Body of pancreas (tissue), 4 donors: ENCODE results near the gene LDLRAD4. TPM values are rescaled to one million over a fixed set of nuclear protein-coding genes. Genes with fewer than 3 reads are reported as not detected.

Source experiments
- ATAC-seq: fragments of 150-250 bp; one replicate; pipeline ENCODE4 v1.9.1; 2016
- DNase-seq, 4 donors: peaks; one replicate each; pipeline ENCODE4 v3.0.0-alpha.2; 2019
- H3K27ac ChIP-seq, 4 donors: fragments of 200-600 bp; sonication (generic); 1 replicate in 3 of 4; 2 replicates in 1 of 4; pipeline versions ENCODE4 v1.5.1 to v1.6.1; 2016 to 2019; ENCODE audit warnings: mild to moderate bottlenecking in 1 of 4, mixed read lengths in 1 of 4, moderate library complexity in 1 of 4
- H3K27me3 ChIP-seq, 2 donors: fragments of 200-600 bp; sonication (generic); one replicate each; pipeline ENCODE4 v1.6.0; 2016; ENCODE audit warnings: mild to moderate bottlenecking in 1 of 2
- H3K36me3 ChIP-seq, 2 donors: fragments of 200-600 bp; sonication (generic); replicated peaks in 1 of 2; 2 replicates each; pipeline ENCODE4 v1.5.1; 2016; ENCODE audit warnings: low read depth in 2 of 2; ENCODE audit not compliant: insufficient read depth in 1 of 2
- H3K4me1 ChIP-seq: fragments of 200-600 bp; sonication (generic); one replicate; pipeline ENCODE4 v1.6.0; 2016
- H3K4me3 ChIP-seq, 2 donors: fragments of 200-600 bp; sonication (generic); 1 replicate in 1 of 2; 2 replicates in 1 of 2; pipeline ENCODE4 v1.5.1; 2016 to 2019
- H3K9me3 ChIP-seq, 3 donors: fragments of 200-600 bp; sonication (generic); 1 replicate in 2 of 3; 2 replicates in 1 of 3; pipeline ENCODE4 v1.5.1; 2016
- POLR2A ChIP-seq, 3 donors: fragments of 450-650 bp; IDR thresholded peaks; one replicate each; pipeline ENCODE4 v1.6.1; 2016; ENCODE audit warnings: antibody characterized with exemption in 3 of 3, mild to moderate bottlenecking in 2 of 3
- WGBS, 2 donors: methylation state at CpG; one replicate each; pipeline ENCODE4 v1.1.5; 2017; 5-methylcytosine and 5-hydroxymethylcytosine counted together
- intact Hi-C: fragments of 100-400 bp; cut with DNase I; formaldehyde crosslinking; loops from one replicate; pipeline ENCODE4 v1.15.1; 2023
- microRNA-seq, 2 donors: library from miRNA; unstranded; fragments of <30 nt; microRNA quantifications; one replicate each; pipeline ENCODE4, GENCODE V29; 2016; ENCODE audit warnings: borderline number of aligned reads in 2 of 2, borderline replicate concordance in 2 of 2
- small RNA-seq: library from RNA; depleted of rRNA; stranded (forward); fragments of <200 nt; gene quantifications from one replicate; pipeline ENCODE3, GENCODE V24; 2016
- total RNA-seq, 2 donors: library from RNA; depleted of rRNA; stranded (reverse); fragments of >200 nt; gene quantifications; one replicate each; pipeline ENCODE4 v1.1.0, GENCODE V29; 2016
- TF ChIP-seq, protein P1 (sequence below), 7 experiments: fragments of 450-650 bp in 4 of 7; fragments of 200-600 bp in 3 of 7; sonication (generic) in 3 of 7; IDR thresholded peaks; one replicate each; pipeline ENCODE4 v1.5.1; 2016 to 2019; ENCODE audit warnings: antibody characterized with exemption in 7 of 7

Gene LDLRAD4
- total RNA-seq, 2 donors from 2014 or later = 8.6 to 35.9 TPM

DNA sequence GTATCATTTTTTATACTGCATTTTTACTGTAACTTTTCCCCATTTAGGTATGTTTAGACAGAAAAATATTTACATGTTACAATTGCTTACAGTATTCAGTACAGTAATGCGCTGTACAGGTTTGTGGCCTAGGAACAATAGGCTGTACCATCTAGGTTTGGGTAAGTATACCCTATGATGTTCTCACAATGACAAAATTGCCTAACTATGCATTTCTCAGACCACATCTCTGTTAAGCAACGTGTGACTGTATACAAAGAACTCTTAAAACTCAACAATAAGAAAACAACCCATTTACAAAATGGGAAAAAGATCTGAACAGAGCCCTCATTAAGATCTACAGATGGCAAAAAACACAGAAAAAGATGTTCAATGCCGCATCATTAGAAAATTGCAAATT lies 478.4 kb downstream of the LDLRAD4 start:
- H3K9me3 ChIP-seq = no peaks in the 10 kb centered on the region
- ATAC-seq (no peak), DNase-seq (no peak)
- no peaks in the 10 kb centered on the region for H3K4me1 ChIP-seq
- no peaks in the 10 kb centered on the region for H3K36me3 ChIP-seq
- TF ChIP-seq POLR2A (IDR thresholded peaks at IDR 0.05) = no peak
- TF ChIP-seq, protein P1, sequence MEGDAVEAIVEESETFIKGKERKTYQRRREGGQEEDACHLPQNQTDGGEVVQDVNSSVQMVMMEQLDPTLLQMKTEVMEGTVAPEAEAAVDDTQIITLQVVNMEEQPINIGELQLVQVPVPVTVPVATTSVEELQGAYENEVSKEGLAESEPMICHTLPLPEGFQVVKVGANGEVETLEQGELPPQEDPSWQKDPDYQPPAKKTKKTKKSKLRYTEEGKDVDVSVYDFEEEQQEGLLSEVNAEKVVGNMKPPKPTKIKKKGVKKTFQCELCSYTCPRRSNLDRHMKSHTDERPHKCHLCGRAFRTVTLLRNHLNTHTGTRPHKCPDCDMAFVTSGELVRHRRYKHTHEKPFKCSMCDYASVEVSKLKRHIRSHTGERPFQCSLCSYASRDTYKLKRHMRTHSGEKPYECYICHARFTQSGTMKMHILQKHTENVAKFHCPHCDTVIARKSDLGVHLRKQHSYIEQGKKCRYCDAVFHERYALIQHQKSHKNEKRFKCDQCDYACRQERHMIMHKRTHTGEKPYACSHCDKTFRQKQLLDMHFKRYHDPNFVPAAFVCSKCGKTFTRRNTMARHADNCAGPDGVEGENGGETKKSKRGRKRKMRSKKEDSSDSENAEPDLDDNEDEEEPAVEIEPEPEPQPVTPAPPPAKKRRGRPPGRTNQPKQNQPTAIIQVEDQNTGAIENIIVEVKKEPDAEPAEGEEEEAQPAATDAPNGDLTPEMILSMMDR (IDR thresholded peaks at IDR 0.05) = no peak
- H3K4me3 ChIP-seq = no peak overlapping the region
- no peaks in the 10 kb centered on the region for H3K27me3 ChIP-seq
- intact Hi-C loops = no loop called here
- no peak overlapping the region for H3K27ac ChIP-seq
- WGBS, 2 donors = 91 to 93% methylated on average over 3 of the region's 3 CpGs

DNA sequence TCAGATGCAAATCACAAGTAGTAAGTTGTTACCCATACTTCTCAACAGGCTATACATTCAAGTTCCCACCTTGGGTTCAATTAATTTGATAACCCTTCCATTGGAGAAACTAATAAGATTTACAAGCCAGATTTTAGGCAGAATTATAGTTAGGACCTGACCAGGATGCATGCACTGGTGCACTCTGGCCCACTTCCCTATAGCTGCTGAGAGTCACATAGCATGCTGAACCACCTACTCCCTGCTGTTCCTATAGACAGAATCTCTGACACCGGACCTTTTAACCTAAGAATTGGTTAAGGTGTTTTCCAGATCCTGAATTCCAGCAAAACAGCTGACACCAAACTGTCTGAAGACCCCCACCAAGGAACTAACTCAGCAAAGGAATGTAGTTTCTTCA lies 481.6 kb downstream of the LDLRAD4 start:
- ATAC-seq (no peak), DNase-seq (no peak)
- TF ChIP-seq, protein P1 (IDR thresholded peaks at IDR 0.05) = no peak
- TF ChIP-seq POLR2A (IDR thresholded peaks at IDR 0.05) = no peak
- Histone ChIP-seq H3K4me1 (no peaks in the 10 kb centered on the region), H3K4me3 (no peak overlapping the region), H3K27ac (no peak overlapping the region), H3K36me3 (no peaks in the 10 kb centered on the region), H3K9me3 (no peaks in the 10 kb centered on the region), H3K27me3 (no peaks in the 10 kb centered on the region)
- intact Hi-C loops = no loop called here
- 89 to 94% methylated on average over 1 of the region's 1 CpG for WGBS, 2 donors

Small RNAs within 50 kb of the gene (microRNA-seq; reads per million reads assigned to microRNA genes)
- 0 reads per million in 2 donors for gene MIR4526
- 0 reads per million in 2 donors for gene MIR5190

Small RNAs within 50 kb of the gene (small RNA-seq; reads per million reads assigned to genes)
- not detected for gene MIR4526
- not detected for gene MIR5190

Other genes with a start within 250 kb of the LDLRAD4 start
- gene CEP192, start 227.4 kb upstream of the LDLRAD4 start, total RNA-seq = 10 to 100 TPM; 21.1 to 25.4 TPM